ENCODE measurements around the gene TSPAN5.
A peak's percentile ranks its signal among the peaks of the same experiment; 100 is the strongest.
"Not testable (repeated sequence)": the region's sequence is repeated elsewhere in the genome, so short reads cannot be mapped to it uniquely, and the experiment has no call there.

Gene TSPAN5

DNA sequence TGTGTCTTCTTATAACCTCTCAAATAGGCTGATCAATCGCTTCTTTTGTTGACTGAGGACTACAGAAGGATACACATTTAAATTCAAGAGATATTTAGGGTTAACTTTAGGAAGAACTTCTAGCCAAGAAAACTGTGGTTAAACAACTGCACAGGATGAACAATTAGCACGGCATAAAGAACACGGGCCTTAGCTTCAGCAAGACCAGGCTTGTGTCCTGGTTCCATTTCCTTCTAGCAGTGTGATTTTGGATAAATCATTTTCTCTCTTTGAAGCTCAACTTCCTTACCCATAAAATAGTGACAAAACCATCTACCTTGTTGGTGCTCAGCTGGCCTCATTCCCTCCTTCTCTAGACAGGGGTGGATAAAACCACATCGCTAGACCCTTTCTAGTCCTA lies 117.6 kb downstream of the TSPAN5 start:
- Histone ChIP-seq H3K27ac (no peak overlapping the region), H3K9me3 (replicated peaks in 1 of 11) (peaks cover 0 to 10% (median 0%) of the 10 kb centered on the region in 11 experiments; a peak in 3 of 22 replicates)
- TF ChIP-seq Cebpa-rat (IDR thresholded peaks at IDR 0.05): no peak

DNA sequence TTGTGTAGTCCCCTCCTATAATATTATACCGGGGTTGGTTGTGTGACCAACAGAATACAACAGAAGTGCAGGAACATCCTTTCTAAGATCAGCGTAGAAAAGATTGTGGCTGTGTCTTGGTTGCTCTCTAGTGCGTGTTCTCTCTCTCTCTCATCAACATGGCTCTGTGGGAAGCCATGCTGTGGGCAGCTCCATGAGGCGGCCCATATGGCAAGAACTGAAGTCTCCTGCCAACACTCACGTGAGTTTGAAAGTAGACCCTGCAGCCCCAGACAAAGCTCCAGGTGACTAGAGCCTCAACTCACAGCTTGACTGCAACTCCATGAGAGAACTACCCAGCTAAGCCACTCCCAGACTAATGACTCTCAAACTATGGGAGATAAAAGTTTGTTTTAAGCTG lies 118.7 kb downstream of the TSPAN5 start:
- Histone ChIP-seq H3K27me3 (no peaks in the 10 kb centered on the region), H3K4me2 (no peak overlapping the region), H3K27ac (no peak overlapping the region), H3K9me3 (replicated peaks in 1 of 11) (peaks cover 0 to 10% (median 0%) of the 10 kb centered on the region in 11 experiments; a peak in 3 of 22 replicates), H3K9ac (no peak overlapping the region), H3K4me1 (no peaks in the 10 kb centered on the region; a peak in 1 of 20 replicates), H3K36me3 (no peaks in the 10 kb centered on the region), H3K4me3 (no peak overlapping the region), H4K20me1 (no peaks in the 10 kb centered on the region)
- no peak; a peak in 1 of 22 replicates for TF ChIP-seq Cebpa-rat (IDR thresholded peaks at IDR 0.05)

More for the DNA sequence above, 117.6 kb downstream of the TSPAN5 start:
- no peak overlapping the region for H3K4me3 ChIP-seq
- H3K36me3 ChIP-seq: no peaks in the 10 kb centered on the region
- no peak overlapping the region for H3K4me2 ChIP-seq
- no peaks in the 10 kb centered on the region for H3K27me3 ChIP-seq
- no peak overlapping the region for H3K9ac ChIP-seq
- no peaks in the 10 kb centered on the region; a peak in 1 of 20 replicates for H3K4me1 ChIP-seq
- H4K20me1 ChIP-seq: no peaks in the 10 kb centered on the region

DNA sequence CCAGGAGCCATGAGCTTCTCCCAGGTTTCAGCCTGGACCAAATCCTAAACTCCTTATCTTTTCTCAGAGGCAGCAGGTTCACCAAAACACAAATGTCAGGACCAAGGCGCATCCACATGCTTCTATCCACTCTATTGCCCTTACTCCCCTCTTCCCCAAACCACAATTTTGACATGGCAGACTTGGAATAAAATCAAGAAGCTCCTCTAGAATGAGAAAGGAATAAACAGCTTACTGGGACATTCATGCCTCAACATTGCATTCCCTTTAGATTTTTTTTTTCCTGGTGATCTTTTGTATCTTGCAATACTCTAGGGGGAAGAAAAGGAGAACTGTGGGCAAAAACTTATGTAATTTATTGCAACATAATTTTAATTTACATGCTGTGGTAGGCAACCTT lies 119.1 kb downstream of the TSPAN5 start:
- Histone ChIP-seq H4K20me1 (no peaks in the 10 kb centered on the region), H3K4me3 (no peak overlapping the region), H3K27me3 (no peaks in the 10 kb centered on the region), H3K4me1 (no peaks in the 10 kb centered on the region; a peak in 1 of 20 replicates), H3K9ac (no peak overlapping the region), H3K4me2 (no peak overlapping the region), H3K27ac (no peak overlapping the region), H3K36me3 (no peaks in the 10 kb centered on the region), H3K9me3 (replicated peaks in 1 of 11) (peaks cover 0 to 10% (median 0%) of the 10 kb centered on the region in 11 experiments; a peak in 3 of 22 replicates)
- TF ChIP-seq Cebpa-rat (IDR thresholded peaks at IDR 0.05): peak in 1 of 11 experiments; percentile 16; a peak in 2 of 22 replicates

DNA sequence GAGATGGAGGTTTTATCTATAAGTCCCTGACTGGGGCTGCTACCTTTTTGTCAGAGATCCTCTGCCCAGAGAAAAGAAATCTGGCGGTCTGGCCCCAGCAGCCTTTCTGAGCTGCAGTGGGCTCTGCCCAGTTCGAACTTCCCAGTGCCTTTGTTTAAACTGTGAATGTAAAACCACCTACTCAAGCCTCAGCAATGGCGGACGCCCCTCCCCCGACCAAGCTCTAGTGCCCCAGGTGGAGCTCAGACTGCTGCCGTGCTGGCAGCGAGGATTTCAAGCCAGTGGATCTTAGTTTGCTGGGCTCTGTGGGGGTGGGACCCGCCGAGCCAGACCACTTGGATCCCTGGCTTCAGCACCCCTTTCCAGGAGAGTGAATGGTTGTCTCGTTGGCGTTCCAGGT lies 121.8 kb downstream of the TSPAN5 start:
- Histone ChIP-seq H3K9ac (no peak overlapping the region), H4K20me1 (no peaks in the 10 kb centered on the region), H3K9me3 (replicated peaks in 1 of 11) (peaks cover 0 to 10% (median 0%) of the 10 kb centered on the region in 11 experiments; a peak in 3 of 22 replicates), H3K4me1 (no peaks in the 10 kb centered on the region; a peak in 1 of 20 replicates), H3K36me3 (no peaks in the 10 kb centered on the region), H3K4me3 (no peak overlapping the region), H3K4me2 (no peak overlapping the region), H3K27ac (no peak overlapping the region), H3K27me3 (no peaks in the 10 kb centered on the region)
- no peak for TF ChIP-seq Cebpa-rat (IDR thresholded peaks at IDR 0.05)

DNA sequence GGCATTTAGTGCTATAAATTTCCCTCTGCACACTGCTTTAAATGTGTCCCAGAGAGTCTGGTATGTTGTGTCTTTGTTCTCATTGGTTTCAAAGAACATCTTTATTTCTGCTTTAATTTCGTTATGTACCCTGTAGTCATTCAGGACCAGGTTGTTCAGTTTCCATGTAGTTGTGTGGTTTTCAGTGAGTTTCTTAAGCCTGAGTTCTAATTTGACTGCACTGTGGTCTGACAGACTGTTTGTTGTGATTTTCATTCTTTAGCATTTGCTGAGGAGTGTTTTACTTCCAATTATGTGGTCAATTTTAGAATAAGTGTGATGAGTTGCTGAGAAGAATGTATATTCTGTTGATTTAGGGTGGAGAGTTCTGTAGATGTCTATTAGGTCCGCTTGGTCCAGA lies 124.3 kb downstream of the TSPAN5 start:
- H3K4me3 ChIP-seq; H3K9ac ChIP-seq; H3K4me2 ChIP-seq; H3K27me3 ChIP-seq; H3K4me1 ChIP-seq; H3K27ac ChIP-seq; H3K36me3 ChIP-seq; H4K20me1 ChIP-seq; H3K9me3 ChIP-seq (replicated peaks in 1 of 11): not testable (repeated sequence)

DNA sequence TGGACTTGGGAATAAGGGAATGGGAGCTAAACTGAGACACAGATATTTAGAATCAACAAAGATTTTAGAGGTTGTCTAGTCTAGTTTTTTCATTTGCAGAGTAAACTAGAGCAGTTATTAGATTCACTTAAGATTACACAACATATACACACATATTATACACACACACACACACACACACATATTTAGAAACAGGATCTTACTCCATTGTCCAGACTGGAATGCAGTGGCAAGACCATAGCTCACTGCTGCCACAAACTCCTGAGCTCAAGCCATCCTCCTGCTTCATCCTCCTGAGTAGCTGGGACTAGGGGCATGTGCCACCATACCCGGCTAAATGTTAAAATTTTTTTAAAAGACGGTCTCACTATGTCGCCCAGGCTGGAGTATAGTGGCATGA lies 127.8 kb downstream of the TSPAN5 start:
- H3K27ac ChIP-seq: no peak overlapping the region
- H3K36me3 ChIP-seq: no peaks in the 10 kb centered on the region
- H3K4me2 ChIP-seq: no peak overlapping the region
- H4K20me1 ChIP-seq: no peaks in the 10 kb centered on the region
- no peaks in the 10 kb centered on the region for H3K4me1 ChIP-seq
- no peak overlapping the region for H3K9ac ChIP-seq
- H3K4me3 ChIP-seq: no peak overlapping the region
- no peak for TF ChIP-seq Cebpa-rat (IDR thresholded peaks at IDR 0.05)
- H3K9me3 ChIP-seq (replicated peaks in 1 of 11): no peaks in the 10 kb centered on the region
- no peaks in the 10 kb centered on the region for H3K27me3 ChIP-seq

DNA sequence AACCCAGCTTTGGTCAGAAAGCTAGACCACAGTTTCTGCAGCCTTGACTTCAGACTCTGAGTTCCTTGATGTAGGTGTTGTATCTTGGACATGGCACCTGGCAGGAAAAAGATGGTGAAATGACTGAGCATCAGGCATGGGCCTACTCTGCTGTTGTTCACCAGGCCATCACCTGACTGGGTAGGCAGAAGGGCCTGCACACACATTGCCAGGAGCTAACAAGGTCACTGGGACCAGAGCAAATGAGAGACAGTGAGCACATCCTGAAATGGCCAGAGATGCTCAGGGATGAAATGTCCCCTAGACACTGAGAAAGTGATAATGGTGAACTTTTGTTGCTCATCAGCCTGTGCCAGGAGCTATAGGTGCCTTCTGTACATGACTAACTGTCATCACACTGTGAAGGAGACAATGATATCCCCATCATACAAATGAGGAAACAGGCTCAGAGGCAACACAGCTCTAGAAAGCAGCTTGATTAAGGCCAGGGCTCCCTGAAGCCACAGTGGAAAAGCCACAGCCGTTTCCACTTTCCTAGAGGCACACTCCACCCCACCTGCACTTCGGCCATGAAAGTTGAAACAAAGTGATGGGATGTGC lies 128.3 kb downstream of the TSPAN5 start:
- Histone ChIP-seq H3K4me2 (no peak overlapping the region), H3K27me3 (no peaks in the 10 kb centered on the region), H3K4me1 (no peaks in the 10 kb centered on the region), H3K36me3 (no peaks in the 10 kb centered on the region), H3K9ac (no peak overlapping the region), H3K9me3 (replicated peaks in 1 of 11) (no peaks in the 10 kb centered on the region), H4K20me1 (no peaks in the 10 kb centered on the region), H3K4me3 (no peak overlapping the region), H3K27ac (no peak overlapping the region)
- TF ChIP-seq Cebpa-rat (IDR thresholded peaks at IDR 0.05): no peak

DNA sequence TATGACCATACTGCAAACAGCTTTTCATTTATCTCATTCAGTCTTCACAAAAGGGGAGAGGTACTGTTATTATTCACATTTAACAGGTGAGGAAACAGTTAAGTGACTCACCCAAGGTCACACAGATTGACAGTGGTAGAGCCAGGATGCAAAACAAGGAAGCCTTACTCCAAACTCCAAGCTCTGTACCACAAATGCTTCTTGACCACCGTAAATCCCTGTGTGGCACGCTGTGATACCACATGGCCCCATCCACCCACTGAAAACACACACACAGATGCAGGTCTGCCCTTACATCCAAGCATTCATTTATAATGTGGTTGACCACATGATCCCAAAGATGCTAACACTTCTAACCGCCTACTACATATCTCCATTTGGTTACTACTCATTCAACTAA lies 129.5 kb downstream of the TSPAN5 start:
- H3K27me3 ChIP-seq: no peaks in the 10 kb centered on the region
- no peak for TF ChIP-seq Cebpa-rat (IDR thresholded peaks at IDR 0.05)
- no peaks in the 10 kb centered on the region for H3K4me1 ChIP-seq
- H3K9ac ChIP-seq: no peak overlapping the region
- H3K9me3 ChIP-seq (replicated peaks in 1 of 11): no peaks in the 10 kb centered on the region
- H3K4me3 ChIP-seq: no peak overlapping the region
- H4K20me1 ChIP-seq: no peaks in the 10 kb centered on the region
- no peak overlapping the region for H3K27ac ChIP-seq
- H3K36me3 ChIP-seq: no peaks in the 10 kb centered on the region
- no peak overlapping the region for H3K4me2 ChIP-seq

DNA sequence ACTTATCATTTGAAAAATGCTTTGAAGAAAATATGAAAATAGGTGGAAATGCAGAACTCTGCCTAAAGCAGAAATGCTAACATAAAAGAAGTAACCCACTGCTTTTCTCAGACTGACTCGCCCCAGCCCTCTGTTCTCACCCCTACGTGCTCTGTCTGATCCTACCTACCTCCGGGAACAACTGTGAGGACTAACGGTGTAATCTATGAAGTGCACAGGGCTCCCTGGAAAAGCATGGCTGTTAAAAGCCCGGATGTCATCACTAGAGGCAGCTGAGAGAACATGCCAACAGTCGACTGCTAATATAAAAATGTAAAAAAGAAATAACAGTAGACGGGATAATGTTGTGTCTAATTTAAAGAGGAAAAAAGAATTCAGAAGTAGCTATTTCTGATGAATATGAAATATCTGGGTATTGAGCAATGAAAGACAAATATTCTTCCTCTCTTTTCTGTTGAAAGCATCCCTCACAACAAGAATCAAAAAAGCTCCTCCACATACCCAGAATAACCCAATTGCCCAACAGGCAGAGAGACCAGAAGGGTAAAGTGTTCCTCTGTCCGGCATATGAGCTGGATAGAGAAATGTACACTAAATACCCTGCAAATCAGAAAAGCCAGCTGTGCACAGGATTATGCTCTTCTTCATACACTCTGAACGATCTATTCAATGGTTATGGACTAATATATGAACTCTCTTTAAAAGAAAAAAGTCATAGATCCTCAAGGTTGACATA lies 130.7 kb downstream of the TSPAN5 start:
- TF ChIP-seq Cebpa-rat (IDR thresholded peaks at IDR 0.05): no peak
- Histone ChIP-seq H3K4me2 (no peak overlapping the region), H3K36me3 (no peaks in the 10 kb centered on the region)

DNA sequence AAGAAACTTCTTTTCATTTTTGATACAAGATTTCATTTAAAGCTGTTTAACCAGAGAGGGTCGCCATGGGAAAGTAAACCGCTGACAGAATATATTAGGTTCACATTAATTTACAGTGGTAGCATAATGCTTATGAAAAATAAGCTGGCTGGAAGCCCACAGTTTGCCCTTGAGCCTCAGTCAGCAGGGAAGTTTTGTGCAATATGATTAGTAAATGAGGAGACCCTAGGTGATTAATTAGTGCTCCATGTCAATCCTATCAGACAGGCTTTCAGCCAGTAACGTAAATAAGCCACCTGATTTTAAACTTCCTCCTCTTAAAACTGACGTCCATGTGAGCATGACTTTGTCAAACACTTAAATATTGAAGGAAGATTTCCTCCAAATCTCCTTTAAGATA lies 134.2 kb downstream of the TSPAN5 start:
- no peak overlapping the region for H3K9ac ChIP-seq
- H3K9me3 ChIP-seq (replicated peaks in 1 of 11): no peaks in the 10 kb centered on the region
- no peaks in the 10 kb centered on the region for H3K36me3 ChIP-seq
- H4K20me1 ChIP-seq: no peaks in the 10 kb centered on the region
- no peak overlapping the region for H3K4me3 ChIP-seq
- H3K27ac ChIP-seq: no peak overlapping the region
- TF ChIP-seq Cebpa-rat (IDR thresholded peaks at IDR 0.05): no peak
- no peaks in the 10 kb centered on the region for H3K4me1 ChIP-seq
- H3K4me2 ChIP-seq: no peak overlapping the region
- no peaks in the 10 kb centered on the region for H3K27me3 ChIP-seq

More for the DNA sequence above, 130.7 kb downstream of the TSPAN5 start:
- Histone ChIP-seq H3K27ac (no peak overlapping the region), H3K27me3 (no peaks in the 10 kb centered on the region), H3K9me3 (replicated peaks in 1 of 11) (no peaks in the 10 kb centered on the region), H3K4me3 (no peak overlapping the region), H4K20me1 (no peaks in the 10 kb centered on the region), H3K4me1 (no peaks in the 10 kb centered on the region), H3K9ac (no peak overlapping the region)

Measured in BLaER1 treated with 17β-estradiol and CSF1 and Interleukin-3, amounts not matched to agents 10 nM and 100 nM (cell line).